Smooth muscle cell (in vitro differentiated cells): Measurements from ENCODE around the gene MAPK10. TPM values are rescaled to one million over a fixed set of nuclear protein-coding genes. Genes with fewer than 3 reads are reported as not detected.

Experiments
- DNase-seq: peaks from one replicate; lab custom pipeline; 2025; ENCODE audit not compliant: unreplicated experiment; lab: John Stamatoyannopoulos, UW
- H2AFZ ChIP-seq: fragments of 200-600 bp; sonication (generic); 2 replicates; pipeline ENCODE4 v1.6.0; 2016; ENCODE audit warnings: antibody characterized with exemption, low read depth, mild to moderate bottlenecking
- H3F3A ChIP-seq: fragments of 200-600 bp; sonication (generic); 2 replicates; pipeline ENCODE4 v1.6.0; 2017; ENCODE audit warnings: antibody characterized with exemption, low read depth
- H3K27ac ChIP-seq: fragments of 200-600 bp; sonication (generic); 2 replicates; pipeline ENCODE4 v1.5.1; 2016; ENCODE audit warnings: low read depth, mild to moderate bottlenecking
- H3K27me3 ChIP-seq: fragments of 200-600 bp; sonication (generic); 2 replicates; pipeline ENCODE4 v1.6.1; 2016; ENCODE audit warnings: low read depth, mild to moderate bottlenecking
- H3K36me3 ChIP-seq: fragments of 200-600 bp; sonication (generic); 2 replicates; pipeline ENCODE4 v1.5.1; 2016; ENCODE audit warnings: low read depth
- H3K4me1 ChIP-seq: fragments of 200-600 bp; sonication (generic); 2 replicates; pipeline ENCODE4 v1.5.1; 2016; ENCODE audit warnings: low read depth
- H3K4me2 ChIP-seq: fragments of 200-600 bp; sonication (generic); 2 replicates; pipeline ENCODE4 v1.6.0; 2016; ENCODE audit warnings: mild to moderate bottlenecking
- H3K4me3 ChIP-seq: fragments of 200-600 bp; sonication (generic); 2 replicates; pipeline ENCODE4 v1.5.1; 2016; ENCODE audit warnings: mild to moderate bottlenecking
- H3K79me2 ChIP-seq: fragments of 200-600 bp; sonication (generic); 2 replicates; pipeline ENCODE4 v1.6.0; 2016; ENCODE audit warnings: low read depth, mild to moderate bottlenecking
- H3K9ac ChIP-seq: fragments of 200-600 bp; sonication (generic); 2 replicates; pipeline ENCODE4 v1.6.0; 2016; ENCODE audit warnings: low read depth
- H3K9me3 ChIP-seq: fragments of 200-600 bp; sonication (generic); replicated peaks from 2 replicates; pipeline ENCODE4 v1.5.1; 2016; ENCODE audit warnings: low read depth
- H4K20me1 ChIP-seq: fragments of 200-600 bp; sonication (generic); 2 replicates; pipeline ENCODE4 v1.6.0; 2016; ENCODE audit warnings: low read depth
- CTCF ChIP-seq: fragments of 200-600 bp; sonication (generic); IDR thresholded peaks from 2 replicates; pipeline ENCODE4 v1.5.1; 2017; ENCODE audit warnings: borderline replicate concordance, mild to moderate bottlenecking, antibody characterized with exemption; ENCODE audit not compliant: insufficient read depth, poor library complexity, severe bottlenecking
- WGBS: methylation state at CpG from one replicate; pipeline ENCODE4 v1.1.7; 2016; ENCODE audit warnings: low lambda C conversion rate; 5-methylcytosine and 5-hydroxymethylcytosine counted together
- polyA plus RNA-seq: library from polyadenylated mRNA; unstranded; fragments of >200 nt; fragmentation: Nextera tagmentation; extraction: Ambion mirVana; gene quantifications from 2 replicates; pipeline ENCODE4 v1.2.1, GENCODE V29; 2016
- total RNA-seq: library from RNA; depleted of rRNA; stranded (reverse); fragments of >200 nt; gene quantifications from 2 replicates; pipeline ENCODE4 v1.2.3, GENCODE V29; 2014

MAPK10 gene
- total and polyA plus RNA-seq, 2 experiments from 2014 or later = 2.4 to 13.3 TPM

DNA sequence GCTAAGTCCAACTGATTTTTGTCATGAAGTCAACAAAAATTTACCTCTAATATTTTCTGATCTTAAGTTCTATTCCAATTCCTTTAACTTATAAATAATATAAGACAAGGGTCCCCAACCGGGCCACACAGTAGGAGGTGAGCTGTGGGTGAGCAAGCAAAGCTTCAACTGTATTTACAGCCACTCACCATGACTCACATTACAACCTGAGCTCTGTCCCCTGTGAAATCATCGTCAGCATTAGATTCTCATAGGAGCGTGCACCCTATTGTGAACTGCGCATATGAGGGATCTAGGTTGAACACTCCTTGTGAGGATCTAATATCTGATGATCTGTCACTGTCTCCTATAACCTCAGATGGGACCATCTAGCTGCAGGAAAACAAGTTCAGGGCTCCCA, 227.4 kb downstream of the MAPK10 start:
- H3K79me2 ChIP-seq = no peaks in the 10 kb centered on the region
- no peak overlapping the region for H3K9ac ChIP-seq
- peaks cover 3% of the 10 kb centered on the region for H3K4me1 ChIP-seq
- H3K4me2 ChIP-seq = no peak overlapping the region
- no peaks in the 10 kb centered on the region for H3K36me3 ChIP-seq
- no peaks in the 10 kb centered on the region for H3K27me3 ChIP-seq
- 92% methylated on average over 4 of the region's 4 CpGs for WGBS
- no peak overlapping the region for H3K27ac ChIP-seq
- H4K20me1 ChIP-seq = no peaks in the 10 kb centered on the region
- H3K4me3 ChIP-seq = no peak overlapping the region
- H3F3A ChIP-seq = no peaks in the 10 kb centered on the region
- no peak overlapping the region for H2AFZ ChIP-seq
- H3K9me3 ChIP-seq = no peaks in the 10 kb centered on the region
- no peak for TF ChIP-seq CTCF
- no peak for DNase-seq

DNA sequence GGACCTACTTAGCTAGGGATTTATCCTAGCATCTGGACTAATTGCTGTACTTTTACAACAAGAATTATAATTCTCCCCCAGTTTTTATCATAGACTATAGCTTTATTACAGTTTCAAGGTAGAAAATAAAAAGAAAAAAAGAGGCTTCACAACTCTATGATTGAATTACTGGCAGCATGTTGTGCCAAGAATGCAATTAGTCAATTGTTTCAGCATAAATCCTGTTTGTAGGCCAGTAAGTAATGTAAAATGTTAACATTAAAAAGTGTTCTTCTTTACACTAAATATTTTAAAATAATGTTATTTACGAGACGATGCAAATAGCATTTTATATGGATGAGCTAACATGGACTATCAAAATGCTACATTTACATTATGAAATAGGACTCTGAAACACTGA, 228.4 kb downstream of the MAPK10 start:
- WGBS = 97% methylated on average over 2 of the region's 2 CpGs
- no peak overlapping the region for H3K9ac ChIP-seq
- H3K27ac ChIP-seq = no peak overlapping the region
- H3K79me2 ChIP-seq = no peaks in the 10 kb centered on the region
- H3F3A ChIP-seq = no peaks in the 10 kb centered on the region
- H3K27me3 ChIP-seq = no peaks in the 10 kb centered on the region
- no peak overlapping the region for H2AFZ ChIP-seq
- H4K20me1 ChIP-seq = no peaks in the 10 kb centered on the region
- peak overlapping the region; percentile 20 for H3K4me2 ChIP-seq
- no peaks in the 10 kb centered on the region for H3K9me3 ChIP-seq
- no peak for DNase-seq
- no peak for TF ChIP-seq CTCF
- H3K4me1 ChIP-seq = peaks cover 3% of the 10 kb centered on the region
- no peak overlapping the region for H3K4me3 ChIP-seq
- no peaks in the 10 kb centered on the region for H3K36me3 ChIP-seq

DNA sequence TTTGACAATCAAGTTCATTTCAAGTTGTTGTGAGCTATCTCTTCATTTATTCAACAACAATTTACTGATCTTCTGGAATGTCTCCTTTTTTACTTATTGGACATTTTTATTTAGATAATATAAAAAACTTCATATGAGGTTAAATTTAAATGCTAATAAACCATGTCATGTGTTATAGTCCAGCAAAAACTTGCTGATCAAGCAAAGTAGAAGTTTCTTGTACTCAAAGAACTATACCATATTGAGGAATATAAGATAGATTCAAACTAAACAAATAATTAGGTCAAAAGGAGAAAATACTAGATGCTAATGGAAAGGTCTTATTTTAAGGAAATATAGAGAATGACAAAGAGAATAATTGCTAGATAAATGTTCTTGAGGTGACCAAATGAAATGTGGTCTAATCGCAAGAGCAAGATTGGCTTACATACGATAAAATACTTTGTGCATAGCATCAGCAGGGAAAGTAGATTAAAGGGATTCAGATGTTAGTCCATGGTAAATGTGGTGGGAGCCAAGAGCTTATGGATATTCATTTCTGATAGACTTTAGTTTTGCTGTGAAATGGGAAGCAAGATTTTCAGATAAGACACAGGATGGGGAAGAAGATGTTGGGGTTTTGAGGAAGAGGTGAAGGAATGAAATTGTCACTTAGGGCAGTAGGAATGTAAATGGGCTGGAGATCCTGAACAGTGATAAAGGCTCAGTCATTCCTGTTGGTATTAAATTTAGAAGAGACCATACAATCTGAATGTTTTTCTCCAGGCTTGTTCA, 229.5 kb downstream of the MAPK10 start:
- WGBS = 65% methylated on average over 2 of the region's 2 CpGs
- Histone ChIP-seq H4K20me1 (no peaks in the 10 kb centered on the region), H3K79me2 (no peaks in the 10 kb centered on the region), H3K4me3 (no peak overlapping the region), H3K9me3 (no peaks in the 10 kb centered on the region), H3F3A (no peaks in the 10 kb centered on the region), H3K36me3 (no peaks in the 10 kb centered on the region), H3K9ac (no peak overlapping the region), H3K27ac (no peak overlapping the region), H2AFZ (no peak overlapping the region), H3K27me3 (no peaks in the 10 kb centered on the region), H3K4me1 (peaks cover 3% of the 10 kb centered on the region), H3K4me2 (peak overlapping the region; percentile 20)
- TF ChIP-seq CTCF = no peak
- DNase-seq = no peak

GRCh38 chr4:86129546-86129945, 230.3 kb downstream of the MAPK10 start:
- 74% methylated on average over 2 of the region's 2 CpGs for whole genome bisulfite sequencing
- Histone ChIP-seq H3K4me2 (no peak overlapping the region), H3K9me3 (no peaks in the 10 kb centered on the region), H4K20me1 (no peaks in the 10 kb centered on the region), H3K4me1 (peaks cover 3% of the 10 kb centered on the region), H3F3A (no peaks in the 10 kb centered on the region), H3K36me3 (no peaks in the 10 kb centered on the region), H2AFZ (no peak overlapping the region), H3K9ac (no peak overlapping the region), H3K27ac (no peak overlapping the region), H3K27me3 (no peaks in the 10 kb centered on the region), H3K4me3 (no peak overlapping the region), H3K79me2 (no peaks in the 10 kb centered on the region)
- no peak for DNase-seq
- TF ChIP-seq CTCF = no peak
